Endodermal cell (in vitro differentiated cells): Measurements from ENCODE around the gene KRT76. TPM values are rescaled to one million over a fixed set of nuclear protein-coding genes. Genes with fewer than 3 reads are reported as not detected.

Experiments used
- DNase-seq: peaks from one replicate; pipeline ENCODE4 v3.0.0-alpha.2; 2017
- H3K27ac ChIP-seq: 2 replicates; pipeline ENCODE4 v1.5.1; 2013; ENCODE audit warnings: mild to moderate bottlenecking, low read depth, low read length, moderate library complexity
- H3K27me3 ChIP-seq: 2 replicates; pipeline ENCODE4 v1.6.1; 2013; ENCODE audit warnings: mild to moderate bottlenecking, low read length, moderate library complexity; ENCODE audit not compliant: insufficient read depth, control insufficient read depth, poor library complexity, severe bottlenecking
- H3K36me3 ChIP-seq: 2 replicates; pipeline ENCODE4 v1.7.0; 2013; ENCODE audit warnings: mild to moderate bottlenecking, low read length, moderate library complexity; ENCODE audit not compliant: control insufficient read depth, insufficient read depth
- H3K4me1 ChIP-seq: one replicate; pipeline ENCODE4 v1.7.0; 2013; ENCODE audit warnings: low read length; ENCODE audit not compliant: control insufficient read depth, insufficient read depth
- H3K4me3 ChIP-seq: 2 replicates; pipeline ENCODE4 v1.5.1; 2013; ENCODE audit warnings: mild to moderate bottlenecking, low read length, moderate library complexity
- H3K9ac ChIP-seq: 2 replicates; pipeline ENCODE4 v1.6.1; 2013; ENCODE audit warnings: mild to moderate bottlenecking, low read length, moderate library complexity; ENCODE audit not compliant: poor library complexity, severe bottlenecking; ENCODE audit errors: extremely low read depth
- H3K9me3 ChIP-seq: 2 replicates; pipeline ENCODE4 v1.6.1; 2013; ENCODE audit warnings: mild to moderate bottlenecking, low read length, moderate library complexity; ENCODE audit not compliant: control insufficient read depth
- H3K27ac Mint-ChIP-seq: 2 replicates; pipeline ENCODE4 v1.8.0; 2020; ENCODE audit warnings: mixed read lengths
- H3K27me3 Mint-ChIP-seq: 2 replicates; pipeline ENCODE4 v1.8.0; 2021; ENCODE audit warnings: mild to moderate bottlenecking, mixed read lengths; ENCODE audit not compliant: insufficient read depth
- H3K36me3 Mint-ChIP-seq: 2 replicates; pipeline ENCODE4 v1.8.0; 2020; ENCODE audit warnings: low read depth, mixed read lengths
- H3K4me1 Mint-ChIP-seq: 2 replicates; pipeline ENCODE4 v1.8.0; 2020; ENCODE audit warnings: mixed read lengths
- H3K4me3 Mint-ChIP-seq: 2 replicates; pipeline ENCODE4 v1.8.0; 2020; ENCODE audit warnings: mild to moderate bottlenecking, moderate library complexity, mixed read lengths
- H3K9me3 Mint-ChIP-seq: 2 replicates; pipeline ENCODE4 v1.8.0; 2020; ENCODE audit warnings: mild to moderate bottlenecking, mixed read lengths
- CTCF ChIP-seq: fragments of 200-600 bp; sonication (generic); conservative IDR thresholded peaks from 2 replicates; pipeline ENCODE4 v1.5.0; 2021; ENCODE audit warnings: antibody characterized with exemption, mild to moderate bottlenecking
- WGBS, 2 experiments: methylation state at CpG; one replicate each; pipeline versions ENCODE4 v1.1.5 to v1.1.7; 2013; ENCODE audit warnings: missing lambda C conversion rate in 2 of 2, mixed read lengths in 1 of 2; ENCODE audit not compliant: insufficient coverage in 1 of 2, insufficient read length in 1 of 2; 5-methylcytosine and 5-hydroxymethylcytosine counted together
- total RNA-seq, 2 donors: library from RNA; stranded (reverse); fragmentation: NEBNext Ultra II Directional in 1 of 2; extraction: Animal tissue kit (Norgen Biotek cat#: 25700) in 1 of 2; gene quantifications; 2 replicates in 1 of 2; 3 replicates in 1 of 2; pipeline ENCODE4 v1.2.1, GENCODE V29; 2021

KRT76 gene
- total RNA-seq, 2 donors from 2014 or later = not detected

- no peaks in the 10 kb centered on the region for H3K36me3 ChIP-seq
- Mint-ChIP-seq H3K4me1 (no peaks in the 10 kb centered on the region), H3K36me3 (no peaks in the 10 kb centered on the region), H3K9me3 (no peaks in the 10 kb centered on the region), H3K27me3 (peaks cover 20% of the 10 kb centered on the region), H3K27ac (no peak overlapping the region), H3K4me3 (no peak overlapping the region)
- H3K4me3 ChIP-seq = no peak overlapping the region
- no peak overlapping the region for H3K9ac ChIP-seq
- DNase-seq = no peak
- no peak for TF ChIP-seq CTCF
- no peak overlapping the region for H3K27ac ChIP-seq
- H3K27me3 ChIP-seq = peaks cover 54% of the 10 kb centered on the region
- no peaks in the 10 kb centered on the region for H3K4me1 ChIP-seq
- 87 to 94% methylated on average over 3 to 5 of the region's 5 CpGs for WGBS, 2 experiments
- no peaks in the 10 kb centered on the region for H3K9me3 ChIP-seq
Observed at GRCh38 chr12:52776435-52776834, 710 bp downstream of the KRT76 start.

- Mint-ChIP-seq H3K36me3 (no peaks in the 10 kb centered on the region), H3K27ac (no peak overlapping the region), H3K4me3 (no peak overlapping the region), H3K27me3 (peaks cover 14% of the 10 kb centered on the region), H3K9me3 (no peaks in the 10 kb centered on the region), H3K4me1 (no peaks in the 10 kb centered on the region)
- H3K4me3 ChIP-seq = no peak overlapping the region
- H3K36me3 ChIP-seq = no peaks in the 10 kb centered on the region
- no peak overlapping the region for H3K9ac ChIP-seq
- H3K9me3 ChIP-seq = no peaks in the 10 kb centered on the region
- H3K4me1 ChIP-seq = no peaks in the 10 kb centered on the region
- H3K27me3 ChIP-seq = peaks cover 38% of the 10 kb centered on the region
- no peak for DNase-seq
- no peak overlapping the region for H3K27ac ChIP-seq
- no peak for TF ChIP-seq CTCF
- WGBS, 2 experiments = 83 to 92% methylated on average over 7 to 8 of the region's 8 CpGs
Observed at GRCh38 chr12:52774629-52775250, 2.4 kb downstream of the KRT76 start.

- no peak overlapping the region for H3K27ac Mint-ChIP-seq
- no peak for TF ChIP-seq CTCF
- no peaks in the 10 kb centered on the region for H3K4me1 Mint-ChIP-seq
- Histone ChIP-seq H3K9me3 (no peaks in the 10 kb centered on the region), H3K9ac (no peak overlapping the region), H3K4me1 (no peaks in the 10 kb centered on the region), H3K36me3 (no peaks in the 10 kb centered on the region), H3K27ac (no peak overlapping the region), H3K4me3 (no peak overlapping the region), H3K27me3 (peaks cover 27% of the 10 kb centered on the region)
- H3K27me3 Mint-ChIP-seq = peaks cover 15% of the 10 kb centered on the region
- DNase-seq = no peak
- no peaks in the 10 kb centered on the region for H3K36me3 Mint-ChIP-seq
- H3K4me3 Mint-ChIP-seq = no peak overlapping the region
- H3K9me3 Mint-ChIP-seq = no peaks in the 10 kb centered on the region
- 81 to 85% methylated on average over 3 of the region's 3 CpGs for WGBS, 2 experiments
Observed at GRCh38 chr12:52772772-52773171, 4.4 kb downstream of the KRT76 start.
